Heart left ventricle (tissue), 16 donors: Measurements from ENCODE around the gene MCC. TPM values are rescaled to one million over a fixed set of nuclear protein-coding genes. Genes with fewer than 3 reads are reported as not detected.

Experiments used
- ATAC-seq, 4 donors: fragments of 200-7000 bp; cut with Tn5 transposase; one replicate each; pipeline ENCODE4 v1.9.1; 2020 to 2022; ENCODE audit warnings: moderate library complexity in 4 of 4, mild to moderate bottlenecking in 3 of 4, moderate number of reproducible peaks in 1 of 4
- DNase-seq, 5 donors: peaks; one replicate each; pipeline ENCODE4 v3.0.0-alpha.2; 2020
- H3K27ac ChIP-seq, 12 donors: fragments of 200-600 bp; sonication (generic) in 4 of 12; one replicate each; pipeline versions ENCODE4 v1.5.0 to v1.8.0; 2016 to 2022; ENCODE audit warnings: mild to moderate bottlenecking in 2 of 12
- H3K27me3 ChIP-seq, 9 donors: fragments of 200-600 bp; sonication (generic) in 2 of 9; one replicate each; pipeline versions ENCODE4 v1.5.1 to v1.8.0; 2016 to 2022; ENCODE audit warnings: mild to moderate bottlenecking in 3 of 9
- H3K36me3 ChIP-seq, 9 donors: fragments of 200-600 bp; sonication (generic) in 2 of 9; one replicate each; pipeline versions ENCODE4 v1.5.0 to v1.8.0; 2018 to 2022; ENCODE audit warnings: mild to moderate bottlenecking in 2 of 9
- H3K4me1 ChIP-seq, 12 donors: fragments of 200-600 bp; sonication (generic) in 4 of 12; one replicate each; pipeline versions ENCODE4 v1.5.0 to v1.8.0; 2016 to 2022; ENCODE audit warnings: mild to moderate bottlenecking in 3 of 12
- H3K4me3 ChIP-seq, 12 donors: fragments of 200-600 bp; sonication (generic) in 4 of 12; one replicate each; pipeline versions ENCODE4 v1.5.0 to v1.8.0; 2017 to 2022; ENCODE audit warnings: mild to moderate bottlenecking in 9 of 12, moderate library complexity in 4 of 12
- H3K9me3 ChIP-seq, 12 donors: fragments of 200-600 bp; sonication (generic) in 4 of 12; one replicate each; pipeline versions ENCODE4 v1.5.0 to v1.8.0; 2016 to 2022; ENCODE audit warnings: mild to moderate bottlenecking in 1 of 12
- CTCF ChIP-seq, 12 donors: fragments of 200-600 bp; sonication (generic) in 4 of 12; IDR thresholded peaks; one replicate each; pipeline versions ENCODE4 v1.5.0 to v1.8.0; 2018 to 2022; ENCODE audit warnings: antibody characterized with exemption in 12 of 12, mild to moderate bottlenecking in 5 of 12
- POLR2A ChIP-seq, 2 donors: fragments of 450-650 bp; IDR thresholded peaks; one replicate each; pipeline ENCODE4 v1.6.1; 2017; ENCODE audit warnings: antibody characterized with exemption in 2 of 2, mild to moderate bottlenecking in 2 of 2, moderate library complexity in 2 of 2
- WGBS, 4 donors: extraction: QIAGEN DNeasy Blood & Tissue Kit in 2 of 4; methylation state at CpG; one replicate each; pipeline versions ENCODE4 v1.1.5 to v1.1.7; 2013 to 2018; 5-methylcytosine and 5-hydroxymethylcytosine counted together
- intact Hi-C, 10 donors: fragments of 100-400 bp; cut with DNase I; formaldehyde crosslinking; loops; one replicate each; pipeline versions ENCODE4 v1.11.1 to v1.14.2; 2022
- polyA plus RNA-seq, 2 donors: library from polyadenylated mRNA; stranded (reverse); fragments of 200-250 nt; gene quantifications; one replicate each; pipeline ENCODE4 v1.2.3, GENCODE V29; 2013
- total RNA-seq, 9 donors: library from RNA; depleted of rRNA in 2 of 9; stranded (reverse); fragments of >200 nt in 2 of 9; fragmentation: NEBNext Ultra II Directional in 3 of 9; extraction: Animal tissue kit (Norgen Biotek cat#: 25700) in 3 of 9; gene quantifications; one replicate each; pipeline versions ENCODE4 v1.1.0 to v1.2.4, GENCODE V29; 2016 to 2023
- donor health status: ischemic (EF 13 %, LVEDD 7.1; RV severe dilation, severe dysfunction).
- donor health status: healthy with polysubstance abuse.
- donor health status: DM: no; HTN: yes; CAD: no.
- donor health status: DM: no; HTN: no; CAD: no.
- donor health status: ischemic (EF 25% LVEDD 6.9; RV normal size, moderate dysfunction).
- donor health status: ischemic (EF 25% LVEDD 5.7; RV mildly dilated, moderate dysfunction).
- donor health status: healthy.
- donor health status: DM: yes; HTN: yes; CAD: no.
- donor health status: ischemic (EF 35%, LVEDD 5.7; RV mildly dilated, moderate dysfunction).
- donor health status: nonischemic (EF 11% LVEDD 7.7; RV severe dilation, severe dysfunction).
- donor health status: DM: yes; HTN: yes; CAD: no.
- donor health status: PGD.
- donor health status: ischemic (EF 29% LVEDD 5.4; RV normal size, mild dysfunction).
- donor health status: nonischemic (EF 23%, LVEDD 6.1; RV moderate dilation, normal function).

The MCC gene
- total and polyA plus RNA-seq, 11 donors, result 6.1 to 33.8 (median 24.3) TPM

DNA sequence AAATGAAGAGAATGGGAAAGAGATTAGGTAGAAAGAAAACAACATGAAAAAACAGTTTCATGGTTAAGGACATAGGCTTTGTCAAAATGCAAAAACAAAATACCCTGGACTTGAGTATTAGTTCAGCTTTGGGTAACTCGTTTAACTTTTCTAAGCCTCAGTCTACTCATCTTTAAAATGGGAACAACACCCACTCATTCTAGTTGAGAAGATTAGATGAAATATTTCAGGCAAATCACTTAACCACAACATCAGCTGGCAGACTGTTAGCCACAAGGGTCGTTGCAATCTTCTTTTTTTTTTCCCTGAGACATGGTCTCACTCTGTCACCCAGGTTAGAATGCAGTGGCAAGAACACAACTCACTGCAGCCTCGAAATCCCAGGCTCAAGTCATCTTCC, 326.0 kb downstream of the MCC start:
- Histone ChIP-seq H3K27ac (peak overlapping the region in 3 of 12 donors; percentile 6 to 33 (median 8)), H3K27me3 (no peaks in the 10 kb centered on the region), H3K36me3 (no peaks in the 10 kb centered on the region), H3K4me3 (no peak overlapping the region), H3K4me1 (peaks cover 0 to 73% (median 43%) of the 10 kb centered on the region in 12 donors), H3K9me3 (no peaks in the 10 kb centered on the region)
- no peak for ATAC-seq
- DNase-seq, result no peak
- TF ChIP-seq POLR2A (IDR thresholded peaks at IDR 0.05) (no peak), CTCF (IDR thresholded peaks at IDR 0.05) (no peak)
- intact Hi-C loops, result no loop called here
- 73 to 74% (median 73%) methylated on average over 3 of the region's 3 CpGs for WGBS, 4 donors

GRCh38 chr5:113161806-113162205, 326.4 kb downstream of the MCC start:
- H3K9me3 ChIP-seq, result no peaks in the 10 kb centered on the region
- TF ChIP-seq CTCF (IDR thresholded peaks at IDR 0.05) (no peak), POLR2A (IDR thresholded peaks at IDR 0.05) (no peak)
- DNase-seq (peak in 2 of 5 donors; percentile 52 to 65), ATAC-seq (peak; percentile 64 to 81 (median 72))
- intact Hi-C loops, result no loop called here
- no peak overlapping the region for H3K4me3 ChIP-seq
- no peaks in the 10 kb centered on the region for H3K27me3 ChIP-seq
- peak overlapping the region in 3 of 12 donors; percentile 6 to 33 (median 8) for H3K27ac ChIP-seq
- WGBS, 4 donors, result 54 to 69% (median 58%) methylated on average over 6 of the region's 6 CpGs
- peaks cover 0 to 73% (median 42%) of the 10 kb centered on the region in 12 donors for H3K4me1 ChIP-seq
- no peaks in the 10 kb centered on the region for H3K36me3 ChIP-seq

DNA sequence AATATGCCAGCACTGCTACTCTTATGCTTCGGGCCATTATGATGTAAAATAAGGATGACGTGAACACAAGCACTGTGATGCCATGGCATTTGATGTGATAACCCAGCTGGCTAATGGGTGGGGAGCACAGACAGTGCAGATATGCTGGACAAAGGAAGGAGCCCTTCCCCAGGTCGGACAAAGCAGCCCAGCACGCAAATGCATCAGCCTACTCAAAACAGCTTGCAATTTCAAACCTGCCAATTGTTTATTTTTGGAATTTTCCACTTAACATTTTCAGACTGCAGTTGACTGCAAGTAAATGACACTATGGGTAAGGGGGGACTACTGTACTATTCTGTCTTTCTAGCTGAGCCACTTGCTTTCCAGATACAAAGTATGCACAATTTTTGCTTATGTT, 330.4 kb downstream of the MCC start:
- Histone ChIP-seq H3K27me3 (no peaks in the 10 kb centered on the region), H3K9me3 (peaks cover 0 to 5% (median 0%) of the 10 kb centered on the region in 12 donors), H3K36me3 (no peaks in the 10 kb centered on the region), H3K4me3 (no peak overlapping the region), H3K4me1 (peaks cover 0 to 41% (median 13%) of the 10 kb centered on the region in 12 donors), H3K27ac (no peak overlapping the region)
- ATAC-seq (no peak), DNase-seq (no peak)
- intact Hi-C loops, result loop anchor here in 1 of 10 donors (5.0 kb wide), 1 partner anchor 71 kb away; no protein-coding TSS in a partner anchor
- no peak for TF ChIP-seq CTCF (IDR thresholded peaks at IDR 0.05)
- TF ChIP-seq POLR2A (IDR thresholded peaks at IDR 0.05), result no peak
- 44 to 58% (median 56%) methylated on average over 4 of the region's 4 CpGs for WGBS, 4 donors

DNA sequence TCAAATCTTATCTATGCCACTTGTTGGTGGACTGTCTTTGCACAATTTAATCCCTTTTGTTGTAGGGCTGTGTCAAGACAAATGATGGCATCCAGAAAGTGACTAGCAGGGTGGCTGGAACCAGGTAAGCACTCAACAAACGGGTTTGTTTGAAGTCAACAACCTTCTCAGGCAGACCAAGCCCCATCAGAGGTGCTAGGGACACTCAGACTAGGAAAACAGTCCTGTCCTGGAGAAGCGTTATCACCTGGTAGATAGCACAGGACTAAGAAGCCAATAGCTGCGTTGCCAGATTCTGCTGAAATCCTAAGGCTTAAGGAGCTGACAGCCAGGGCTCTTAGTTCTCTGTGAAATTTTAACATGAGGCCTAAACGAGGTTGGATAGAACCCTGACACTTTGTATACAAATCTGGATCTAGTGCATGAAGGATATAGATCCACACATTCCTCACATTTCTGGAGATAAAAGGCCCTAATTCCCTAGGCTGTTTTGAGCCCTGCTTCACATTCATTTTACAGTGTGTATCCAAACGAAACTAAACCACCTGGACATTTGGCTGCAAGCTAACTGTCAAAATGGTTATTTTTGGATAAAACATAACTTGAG, 331.9 kb downstream of the MCC start:
- Histone ChIP-seq H3K36me3 (no peaks in the 10 kb centered on the region), H3K4me1 (peaks cover 0 to 32% (median 8%) of the 10 kb centered on the region in 12 donors), H3K9me3 (peaks cover 0 to 5% (median 0%) of the 10 kb centered on the region in 12 donors), H3K27ac (no peak overlapping the region), H3K4me3 (no peak overlapping the region), H3K27me3 (no peaks in the 10 kb centered on the region)
- ATAC-seq, result no peak
- intact Hi-C loops, result loop anchor here in 1 of 10 donors (5.0 kb wide), 1 partner anchor 69 kb away; no protein-coding TSS in a partner anchor
- DNase-seq, result no peak
- TF ChIP-seq POLR2A (IDR thresholded peaks at IDR 0.05), result no peak
- TF ChIP-seq CTCF (IDR thresholded peaks at IDR 0.05), result no peak
- 52 to 68% (median 65%) methylated on average over 5 of the region's 5 CpGs for WGBS, 4 donors
